Lower leg skin (tissue), 4 donors: ENCODE results near the gene NKD1. TPM values are rescaled to one million over a fixed set of nuclear protein-coding genes. Genes with fewer than 3 reads are reported as not detected.

Source experiments
- DNase-seq, 2 donors: peaks; one replicate each; pipeline ENCODE4 v3.0.0-alpha.2; 2019; ENCODE audit warnings: low spot score in 2 of 2
- H3K4me3 ChIP-seq: fragments of 200-600 bp; sonication (generic); 2 replicates; pipeline ENCODE4 v1.5.1; 2017; ENCODE audit warnings: mild to moderate bottlenecking, low read depth; ENCODE audit not compliant: poor library complexity, severe bottlenecking
- CTCF ChIP-seq, 3 donors: fragments of 450-650 bp; IDR thresholded peaks; one replicate each; pipeline ENCODE4 v1.5.1; 2016; ENCODE audit warnings: antibody characterized with exemption in 3 of 3, mild to moderate bottlenecking in 3 of 3, moderate library complexity in 2 of 3
- POLR2A ChIP-seq, 2 donors: fragments of 450-650 bp; IDR thresholded peaks; one replicate each; pipeline ENCODE4 v1.6.1; 2016 to 2017; ENCODE audit warnings: antibody characterized with exemption in 2 of 2, mild to moderate bottlenecking in 1 of 2, moderate library complexity in 1 of 2
- WGBS, 2 donors: methylation state at CpG; one replicate each; pipeline ENCODE4 v1.1.5; 2018; 5-methylcytosine and 5-hydroxymethylcytosine counted together
- intact Hi-C: fragments of 100-400 bp; cut with DNase I; formaldehyde crosslinking; loops from one replicate; pipeline ENCODE4 v1.15.0; 2023; ENCODE audit warnings: low total_unique reads
- total RNA-seq, 4 donors: library from RNA; depleted of rRNA; stranded (reverse); fragments of >200 nt; gene quantifications; one replicate each; pipeline ENCODE4 v1.1.0, GENCODE V29; 2016

NKD1 gene
- total RNA-seq, 4 donors from 2014 or later: 5.1 to 15.2 (median 7.2) TPM

GRCh38 chr16:50600582-50601283, 52.5 kb downstream of the NKD1 start:
- TF ChIP-seq POLR2A (IDR thresholded peaks at IDR 0.05) (no peak), CTCF (IDR thresholded peaks at IDR 0.05) (no peak)
- H3K4me3 ChIP-seq: no peak overlapping the region
- intact Hi-C loops: no loop called here
- DNase-seq: no peak
- WGBS, 2 donors: 81 to 84% methylated on average over 12 to 15 of the region's 15 CpGs

DNA sequence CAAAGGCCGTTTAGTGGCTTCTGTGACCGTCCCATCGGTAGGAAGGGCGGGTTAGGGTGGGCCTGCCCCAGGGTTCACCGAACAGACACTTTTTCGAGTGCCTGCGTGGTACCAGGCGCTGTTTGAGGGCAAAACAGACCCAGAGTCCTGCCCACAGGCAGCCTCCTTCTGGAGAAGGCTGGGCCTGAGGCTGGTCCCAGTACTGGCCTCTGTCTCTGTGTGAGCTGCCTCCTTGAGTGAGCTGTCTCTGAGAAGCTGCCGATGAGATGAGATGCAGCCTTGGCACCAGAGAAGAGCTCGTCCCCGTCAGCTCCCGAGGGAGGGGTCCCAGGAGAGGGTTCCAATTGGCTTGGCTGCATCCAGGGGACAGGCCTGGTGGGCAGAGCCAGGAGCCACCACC, 53.1 kb downstream of the NKD1 start:
- intact Hi-C loops: no loop called here
- TF ChIP-seq CTCF (IDR thresholded peaks at IDR 0.05): no peak
- TF ChIP-seq POLR2A (IDR thresholded peaks at IDR 0.05): no peak
- H3K4me3 ChIP-seq: no peak overlapping the region
- no peak for DNase-seq
- 70 to 89% methylated on average over 7 to 11 of the region's 12 CpGs for WGBS, 2 donors

GRCh38 chr16:50602126-50602525, 53.9 kb downstream of the NKD1 start:
- intact Hi-C loops: no loop called here
- DNase-seq: no peak
- no peak for TF ChIP-seq POLR2A (IDR thresholded peaks at IDR 0.05)
- no peak for TF ChIP-seq CTCF (IDR thresholded peaks at IDR 0.05)
- WGBS, 2 donors: 84 to 88% methylated on average over 5 of the region's 5 CpGs
- H3K4me3 ChIP-seq: no peak overlapping the region

GRCh38 chr16:50602531-50603205, 54.5 kb downstream of the NKD1 start:
- WGBS, 2 donors: 59 to 63% methylated on average over 14 of the region's 14 CpGs
- TF ChIP-seq POLR2A (IDR thresholded peaks at IDR 0.05) (no peak), CTCF (IDR thresholded peaks at IDR 0.05) (no peak)
- intact Hi-C loops: no loop called here
- no peak overlapping the region for H3K4me3 ChIP-seq
- DNase-seq: peak in 1 of 2 donors; percentile 43

DNA sequence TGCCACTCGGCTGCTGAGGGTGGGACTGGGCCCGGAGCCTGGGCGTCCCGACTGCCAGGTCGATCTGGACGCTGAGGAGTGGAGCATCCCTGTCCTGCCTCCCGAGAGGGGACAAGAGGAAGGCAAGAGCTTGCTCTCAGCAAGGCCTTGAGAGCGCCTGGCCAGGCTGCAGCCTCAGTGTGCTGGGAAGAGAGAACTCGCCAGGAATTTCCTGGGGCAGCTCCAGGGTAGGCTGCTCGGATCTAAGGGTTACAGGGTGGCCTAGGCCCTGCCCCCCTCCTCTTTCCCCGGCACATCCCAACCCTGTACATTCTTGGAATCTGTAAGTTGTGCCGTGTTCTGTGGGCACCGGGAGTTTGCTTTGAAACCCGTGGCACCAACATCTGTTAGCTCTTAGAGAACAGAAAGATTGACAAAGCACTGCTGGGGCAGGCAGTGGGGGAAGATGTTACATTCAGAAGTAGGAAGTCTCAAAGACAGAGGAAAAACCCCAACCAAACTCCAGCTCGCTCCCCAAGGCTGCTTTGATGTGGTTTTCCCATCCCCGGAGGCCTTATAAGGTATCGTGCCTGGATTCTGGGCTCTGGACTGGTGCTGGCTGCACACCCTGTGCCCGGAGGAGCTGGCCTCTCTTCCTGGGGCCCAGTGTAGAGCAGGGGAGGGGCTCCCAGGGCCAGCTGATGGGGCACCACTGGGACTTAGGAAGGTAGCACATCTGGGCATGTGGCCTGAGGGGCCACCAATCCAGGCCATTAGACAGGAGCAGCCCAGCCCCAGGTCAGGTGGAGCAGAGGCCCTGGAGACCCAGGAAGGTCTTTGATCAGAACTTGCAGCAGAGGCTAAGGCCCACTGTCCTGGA, 55.2 kb downstream of the NKD1 start:
- no peak for TF ChIP-seq CTCF (IDR thresholded peaks at IDR 0.05)
- no peak for TF ChIP-seq POLR2A (IDR thresholded peaks at IDR 0.05)
- DNase-seq: no peak
- WGBS, 2 donors: 38 to 55% methylated on average over 18 of the region's 18 CpGs
- intact Hi-C loops: no loop called here
- no peak overlapping the region for H3K4me3 ChIP-seq
